A673 (cell line): ENCODE results near the gene ELL2.

ENCODE experiments used
- CTCF ChIP-seq: fragments of 300-800, 200-600 bp; sonication (generic); conservative IDR thresholded peaks from 2 replicates; pipeline ENCODE4 v1.5.1; 2017; ENCODE audit warnings: low read depth, mild to moderate bottlenecking, antibody characterized with exemption, low read length, moderate library complexity, mixed read lengths
- EZH2 ChIP-seq: fragments of 200-600 bp; sonication (generic); IDR thresholded peaks from 2 replicates; pipeline ENCODE4 v1.6.1; 2017; ENCODE audit warnings: borderline replicate concordance, low read depth, mild to moderate bottlenecking, mixed read lengths, antibody characterized with exemption, low read length; ENCODE audit not compliant: poor library complexity, severe bottlenecking

GRCh38 chr5:95963650-95964410, 2.2 kb upstream of the ELL2 start:
- TF ChIP-seq CTCF (no peak), EZH2 (no peak)
